ENCODE measurements around the gene SERGEF.

SERGEF gene

DNA sequence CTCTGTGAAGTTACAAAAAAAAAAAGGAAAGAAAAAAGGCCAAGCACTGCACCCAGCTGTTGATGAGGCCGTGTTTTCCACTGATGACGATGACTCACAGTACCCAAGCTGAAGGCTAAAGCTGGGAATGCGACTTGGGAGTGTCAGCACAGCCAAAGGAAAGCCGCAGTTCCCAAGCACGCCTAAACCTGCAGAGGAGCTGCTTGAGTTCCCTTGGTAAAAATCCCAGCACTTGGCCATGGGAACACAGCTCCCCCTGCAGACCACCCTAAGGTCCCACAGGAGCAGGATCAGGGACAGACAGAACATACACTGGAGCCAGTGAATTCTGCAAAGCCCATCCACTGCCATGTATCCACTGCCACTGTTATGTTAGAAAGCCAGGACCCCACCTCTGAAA, 39.9 kb downstream of the SERGEF start:
- TF ChIP-seq, protein P1, sequence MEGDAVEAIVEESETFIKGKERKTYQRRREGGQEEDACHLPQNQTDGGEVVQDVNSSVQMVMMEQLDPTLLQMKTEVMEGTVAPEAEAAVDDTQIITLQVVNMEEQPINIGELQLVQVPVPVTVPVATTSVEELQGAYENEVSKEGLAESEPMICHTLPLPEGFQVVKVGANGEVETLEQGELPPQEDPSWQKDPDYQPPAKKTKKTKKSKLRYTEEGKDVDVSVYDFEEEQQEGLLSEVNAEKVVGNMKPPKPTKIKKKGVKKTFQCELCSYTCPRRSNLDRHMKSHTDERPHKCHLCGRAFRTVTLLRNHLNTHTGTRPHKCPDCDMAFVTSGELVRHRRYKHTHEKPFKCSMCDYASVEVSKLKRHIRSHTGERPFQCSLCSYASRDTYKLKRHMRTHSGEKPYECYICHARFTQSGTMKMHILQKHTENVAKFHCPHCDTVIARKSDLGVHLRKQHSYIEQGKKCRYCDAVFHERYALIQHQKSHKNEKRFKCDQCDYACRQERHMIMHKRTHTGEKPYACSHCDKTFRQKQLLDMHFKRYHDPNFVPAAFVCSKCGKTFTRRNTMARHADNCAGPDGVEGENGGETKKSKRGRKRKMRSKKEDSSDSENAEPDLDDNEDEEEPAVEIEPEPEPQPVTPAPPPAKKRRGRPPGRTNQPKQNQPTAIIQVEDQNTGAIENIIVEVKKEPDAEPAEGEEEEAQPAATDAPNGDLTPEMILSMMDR (IDR thresholded peaks at IDR 0.05; ENCODE audit: low read depth, low read length), result peak; percentile 86
- H3K4me3 ChIP-seq (ENCODE audit: low read depth, low read length), result no peak overlapping the region

DNA sequence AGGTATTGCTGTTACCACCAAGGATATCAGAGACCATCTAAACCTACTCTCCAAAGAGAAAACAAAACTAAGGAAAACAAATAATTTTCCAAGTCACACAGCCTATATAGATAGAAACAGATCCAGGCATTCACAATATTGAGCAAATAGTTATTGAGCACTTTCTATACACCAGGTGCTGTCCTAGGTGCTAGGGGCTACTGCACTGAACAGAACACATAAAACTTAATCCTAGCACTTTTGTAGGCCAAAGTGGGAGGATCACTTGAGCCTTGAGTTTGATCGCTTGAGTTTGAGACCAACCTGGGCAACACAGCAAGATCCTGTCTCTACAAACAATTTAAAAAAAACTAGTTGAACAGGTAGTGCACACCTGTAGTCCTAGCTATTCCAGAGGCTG, 44.6 kb downstream of the SERGEF start:
- H3K4me3 ChIP-seq (ENCODE audit: low read depth, low read length), result no peak overlapping the region
- TF ChIP-seq, protein P1 (IDR thresholded peaks at IDR 0.05; ENCODE audit: low read depth, low read length), result no peak

DNA sequence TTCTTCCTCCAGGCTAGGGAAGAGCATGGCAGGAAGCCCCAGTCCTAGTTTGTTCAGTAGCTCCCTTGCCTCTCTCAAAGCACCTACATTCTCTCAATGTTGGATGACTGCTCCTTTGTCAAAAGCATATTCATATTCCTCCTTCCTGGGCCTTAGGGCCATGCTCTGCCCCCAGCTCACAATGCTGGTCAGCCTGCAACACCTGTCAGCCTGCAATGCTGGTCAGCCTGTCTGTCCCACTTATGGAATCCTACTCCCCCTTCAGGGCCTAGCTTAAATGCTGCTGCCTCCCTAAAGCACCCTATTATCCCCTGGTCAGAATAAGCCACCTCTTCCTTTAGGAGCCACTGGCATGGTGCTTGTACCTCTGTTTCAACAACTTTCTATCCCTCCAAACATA, 45.2 kb downstream of the SERGEF start:
- no peak overlapping the region for H3K4me3 ChIP-seq (ENCODE audit: low read depth, low read length)
- TF ChIP-seq, protein P1 (IDR thresholded peaks at IDR 0.05; ENCODE audit: low read depth, low read length), result no peak

DNA sequence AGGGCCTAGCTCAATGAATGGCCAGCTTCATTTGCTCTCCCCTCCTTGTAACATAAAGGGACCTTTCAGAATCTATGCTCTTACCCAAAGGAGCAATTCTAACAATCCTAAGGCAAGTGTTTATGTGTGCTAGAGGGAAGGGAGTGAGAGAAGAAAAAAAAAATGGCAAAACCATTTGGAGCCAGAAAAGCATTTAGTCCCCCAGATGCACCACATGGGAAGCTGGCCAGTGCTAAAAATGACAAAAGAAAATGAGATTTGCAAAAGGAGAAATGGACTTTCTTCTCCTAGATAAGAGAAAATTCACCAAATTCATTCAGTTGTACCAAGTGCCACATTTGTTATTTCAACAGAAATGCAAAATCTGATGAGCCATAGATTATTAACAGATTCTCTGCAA, 52.8 kb downstream of the SERGEF start:
- no peak overlapping the region for H3K4me3 ChIP-seq (ENCODE audit: low read depth, low read length)
- TF ChIP-seq, protein P1 (IDR thresholded peaks at IDR 0.05; ENCODE audit: low read depth, low read length), result no peak

DNA sequence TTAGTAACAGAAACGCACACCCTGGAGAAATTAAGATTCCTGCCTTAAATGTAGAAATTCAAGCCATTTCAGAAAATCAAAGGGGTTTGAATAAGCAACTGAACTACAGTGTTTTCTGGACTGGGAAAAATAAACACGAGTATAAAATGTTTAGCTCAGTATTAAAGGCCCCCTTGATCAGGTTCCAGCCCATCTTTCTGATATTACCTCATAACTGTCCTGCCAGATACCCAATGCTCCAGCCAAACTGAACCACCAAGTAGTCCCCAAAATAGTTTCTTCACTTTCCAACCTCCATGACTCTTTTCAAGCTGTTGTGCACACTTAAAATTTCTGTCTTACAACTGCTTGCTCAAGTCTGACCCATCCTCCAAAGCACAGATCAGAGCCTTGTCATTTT, 54.4 kb downstream of the SERGEF start:
- TF ChIP-seq, protein P1 (IDR thresholded peaks at IDR 0.05; ENCODE audit: low read depth, low read length), result no peak
- H3K4me3 ChIP-seq (ENCODE audit: low read depth, low read length), result no peak overlapping the region

DNA sequence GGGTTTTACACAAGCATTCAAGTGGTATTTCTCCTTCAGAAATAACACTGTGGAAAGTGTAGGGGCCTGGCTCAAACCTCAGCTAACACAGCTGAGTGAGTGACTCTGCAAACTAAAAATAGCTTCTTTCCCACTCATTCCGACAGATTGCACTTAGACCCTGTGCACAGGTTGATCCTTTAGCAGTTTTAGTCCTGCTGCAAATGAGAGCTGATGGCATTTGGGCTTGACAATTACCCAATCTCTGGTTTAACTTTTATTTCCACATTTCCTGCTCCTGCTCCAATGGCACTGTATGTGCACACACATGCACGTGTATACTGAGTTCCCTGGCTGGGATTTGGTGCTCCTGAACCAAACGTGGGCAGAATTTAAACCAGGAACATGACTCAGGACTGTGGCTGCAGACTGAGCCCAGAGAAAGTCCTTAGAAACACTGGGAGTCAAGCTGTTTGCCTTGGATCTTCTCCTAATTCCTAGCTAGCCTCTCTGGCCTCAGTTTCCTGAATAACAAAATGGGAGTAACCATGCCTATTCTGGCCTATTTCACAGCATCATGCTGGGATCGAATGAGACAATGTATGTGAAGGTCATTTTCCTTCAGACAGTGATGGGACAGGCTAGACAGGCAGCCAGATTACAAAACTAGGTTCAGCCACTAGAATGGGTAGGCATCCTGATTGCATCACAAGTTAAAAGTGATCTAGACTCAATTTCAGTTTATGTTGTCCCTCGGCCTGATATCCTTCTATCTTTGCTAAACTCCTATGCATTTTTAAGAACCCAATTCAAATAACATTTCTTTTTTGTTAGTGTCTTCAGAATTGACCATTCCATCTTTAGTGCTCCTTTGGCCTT, 58.2 kb downstream of the SERGEF start:
- H3K4me3 ChIP-seq (ENCODE audit: low read depth, low read length), result no peak overlapping the region
- TF ChIP-seq, protein P1 (IDR thresholded peaks at IDR 0.05; ENCODE audit: low read depth, low read length), result no peak

DNA sequence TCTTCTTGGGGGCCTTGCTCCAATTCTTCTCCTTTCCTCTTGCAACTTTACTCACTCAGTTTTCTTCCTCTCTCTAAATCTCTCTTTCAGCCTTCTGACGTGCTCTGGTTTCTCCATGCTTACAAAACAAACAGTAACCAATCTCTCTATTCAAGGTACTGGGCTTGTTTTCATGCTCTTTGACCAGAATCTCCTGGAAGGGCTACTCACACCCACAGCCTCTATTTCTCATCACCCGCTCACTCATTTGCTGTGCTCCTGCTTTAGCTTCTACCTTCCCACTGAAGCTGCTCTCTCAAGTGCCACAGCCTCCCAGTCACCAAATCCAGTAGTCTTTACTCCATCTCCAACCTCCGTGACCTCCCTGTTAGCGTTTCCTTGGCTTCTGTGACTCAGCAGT, 60.4 kb downstream of the SERGEF start:
- no peak overlapping the region for H3K4me3 ChIP-seq (ENCODE audit: low read depth, low read length)
- TF ChIP-seq, protein P1 (IDR thresholded peaks at IDR 0.05; ENCODE audit: low read depth, low read length), result no peak

Data from WI38 (cell line).